Uterus (tissue), 4 donors: ENCODE data around the gene RAD23A. TPM values are rescaled to one million over a fixed set of nuclear protein-coding genes. Genes with fewer than 3 reads are reported as not detected.
A peak's percentile ranks its signal among the peaks of the same experiment; 100 is the strongest.

Source experiments
- DNase-seq, 2 donors: peaks; one replicate each; pipeline ENCODE4 v3.0.0-alpha.2; 2019 to 2020
- H3K27ac ChIP-seq, 2 donors: fragments of 200-600 bp; sonication (generic); 1 replicate in 1 of 2; 2 replicates in 1 of 2; pipeline ENCODE4 v1.5.1; 2016 to 2018
- H3K27me3 ChIP-seq, 2 donors: fragments of 200-600 bp; sonication (generic); one replicate each; pipeline ENCODE4 v1.5.1; 2018 to 2019; ENCODE audit warnings: control low read depth in 1 of 2
- H3K36me3 ChIP-seq, 2 donors: fragments of 200-600 bp; sonication (generic); one replicate each; pipeline ENCODE4 v1.5.1; 2019; ENCODE audit warnings: control low read depth in 1 of 2
- H3K4me1 ChIP-seq, 2 donors: fragments of 200-600 bp; sonication (generic); one replicate each; pipeline ENCODE4 v1.5.1; 2018 to 2019; ENCODE audit warnings: control low read depth in 1 of 2
- H3K4me3 ChIP-seq, 2 donors: fragments of 200-600 bp; sonication (generic); 1 replicate in 1 of 2; 2 replicates in 1 of 2; pipeline ENCODE4 v1.5.1; 2018 to 2019; ENCODE audit warnings: mild to moderate bottlenecking in 1 of 2
- H3K9me3 ChIP-seq, 2 donors: fragments of 200-600 bp; sonication (generic); one replicate each; pipeline ENCODE4 v1.5.1; 2019; ENCODE audit warnings: control low read depth in 1 of 2
- CTCF ChIP-seq, 4 experiments: fragments of 200-600 bp in 2 of 4; fragments of 450-650 bp in 2 of 4; sonication (generic) in 2 of 4; IDR thresholded peaks; one replicate each; pipeline ENCODE4 v1.5.1; 2016 to 2019; ENCODE audit warnings: antibody characterized with exemption in 4 of 4, mild to moderate bottlenecking in 2 of 4, moderate library complexity in 1 of 4
- POLR2A ChIP-seq, 2 donors: fragments of 450-650 bp; IDR thresholded peaks; one replicate each; pipeline ENCODE4 v1.6.1; 2016; ENCODE audit warnings: antibody characterized with exemption in 2 of 2, mild to moderate bottlenecking in 1 of 2, moderate library complexity in 1 of 2
- intact Hi-C: fragments of 100-400 bp; cut with DNase I; formaldehyde crosslinking; loops from one replicate; pipeline ENCODE4 v1.15.1; 2023; ENCODE audit warnings: low total_unique reads
- total RNA-seq, 4 donors: library from RNA; depleted of rRNA in 3 of 4; stranded (reverse); fragments of >200 nt in 3 of 4; gene quantifications; one replicate each; pipeline versions ENCODE4 v1.1.0 to v1.2.4, GENCODE V29; 2014 to 2023
- donor health status: DM: yes; HTN: yes; CAD: no.

The RAD23A gene
- 100 to 1,000 TPM in 1 of 4 donors, 10 to 100 TPM in 3; 13.3 to 105 (median 64.4) TPM for total RNA-seq

GRCh38 chr19:12945479-12946091, at the start of gene RAD23A:
TSS of gene RAD23A (plus strand) at chr19:12945862. CDS start at chr19:12945949, 87 bp downstream.
- Histone ChIP-seq H3K27ac (peak within 1 kb of the TSS; percentile 72 to 99), H3K4me1 (peaks cover 0 to 5% of the 10 kb centered on the region in 2 donors), H3K36me3 (no peaks in the 10 kb centered on the region), H3K4me3 (peak within 1 kb of the TSS; percentile 77 to 99), H3K27me3 (no peaks in the 10 kb centered on the region), H3K9me3 (no peaks in the 10 kb centered on the region)
- peak; percentile 78 to 93 for TF ChIP-seq POLR2A (IDR thresholded peaks at IDR 0.05)
- TF ChIP-seq CTCF (IDR thresholded peaks at IDR 0.05): peak in 2 of 4 experiments; percentile 27 to 47
- DNase-seq: peak; percentile 97 to 98
- intact Hi-C loops: no loop called here

- intact Hi-C loops: no loop called here
- TF ChIP-seq CTCF (IDR thresholded peaks at IDR 0.05): no peak
- no peak for TF ChIP-seq POLR2A (IDR thresholded peaks at IDR 0.05)
- Histone ChIP-seq H3K9me3 (no peaks in the 10 kb centered on the region), H3K27ac (no peak overlapping the region), H3K36me3 (no peaks in the 10 kb centered on the region), H3K4me3 (no peak overlapping the region), H3K27me3 (no peaks in the 10 kb centered on the region), H3K4me1 (peaks cover 0 to 6% of the 10 kb centered on the region in 2 donors)
- DNase-seq: no peak
These were observed 49.2 kb upstream of the RAD23A start for GRCh38 chr19:12896460-12896859.

GRCh38 chr19:12899891-12900518, 45.7 kb upstream of the RAD23A start:
- TF ChIP-seq POLR2A (IDR thresholded peaks at IDR 0.05) (no peak), CTCF (IDR thresholded peaks at IDR 0.05) (no peak)
- no peak overlapping the region for H3K27ac ChIP-seq
- DNase-seq: no peak
- no peaks in the 10 kb centered on the region for H3K4me1 ChIP-seq
- intact Hi-C loops: no loop called here
- no peaks in the 10 kb centered on the region for H3K27me3 ChIP-seq
- H3K9me3 ChIP-seq: no peaks in the 10 kb centered on the region
- H3K4me3 ChIP-seq: no peak overlapping the region
- H3K36me3 ChIP-seq: no peaks in the 10 kb centered on the region

- TF ChIP-seq CTCF (IDR thresholded peaks at IDR 0.05) (no peak), POLR2A (IDR thresholded peaks at IDR 0.05) (no peak)
- Histone ChIP-seq H3K27me3 (no peaks in the 10 kb centered on the region), H3K27ac (no peak overlapping the region), H3K36me3 (no peaks in the 10 kb centered on the region), H3K4me1 (no peaks in the 10 kb centered on the region), H3K4me3 (no peak overlapping the region), H3K9me3 (no peaks in the 10 kb centered on the region)
- intact Hi-C loops: no loop called here
- DNase-seq: no peak
These were observed 38.5 kb upstream of the RAD23A start for GRCh38 chr19:12907166-12907565.

- Histone ChIP-seq H3K27me3 (no peaks in the 10 kb centered on the region), H3K4me1 (peaks cover 0 to 6% of the 10 kb centered on the region in 2 donors), H3K27ac (peak overlapping the region; percentile 13 to 26), H3K4me3 (peak overlapping the region in 1 of 2 donors; percentile 1), H3K9me3 (no peaks in the 10 kb centered on the region), H3K36me3 (no peaks in the 10 kb centered on the region)
- DNase-seq: no peak
- intact Hi-C loops: no loop called here
- no peak for TF ChIP-seq CTCF (IDR thresholded peaks at IDR 0.05)
- TF ChIP-seq POLR2A (IDR thresholded peaks at IDR 0.05): no peak
These were observed 33.1 kb upstream of the RAD23A start for GRCh38 chr19:12912571-12912970.
